Glomerular visceral epithelial cell (primary cell): ENCODE results near the gene SUPT3H.
"Not testable (repeated sequence)": the region's sequence is repeated elsewhere in the genome, so short reads cannot be mapped to it uniquely, and the experiment has no call there.

Experiments
- DNase-seq: peaks from one replicate; pipeline ENCODE4 v3.0.0-alpha.2; 2016; ENCODE audit errors: extremely low spot score

Gene SUPT3H

GRCh38 chr6:45326698-45327417 is 50.9 kb downstream of the SUPT3H start:
- no peak for DNase-seq

GRCh38 chr6:45323656-45324224 is 54.0 kb downstream of the SUPT3H start:
- no peak for DNase-seq

GRCh38 chr6:45320349-45320748 is 57.4 kb downstream of the SUPT3H start:
- no peak for DNase-seq

DNA sequence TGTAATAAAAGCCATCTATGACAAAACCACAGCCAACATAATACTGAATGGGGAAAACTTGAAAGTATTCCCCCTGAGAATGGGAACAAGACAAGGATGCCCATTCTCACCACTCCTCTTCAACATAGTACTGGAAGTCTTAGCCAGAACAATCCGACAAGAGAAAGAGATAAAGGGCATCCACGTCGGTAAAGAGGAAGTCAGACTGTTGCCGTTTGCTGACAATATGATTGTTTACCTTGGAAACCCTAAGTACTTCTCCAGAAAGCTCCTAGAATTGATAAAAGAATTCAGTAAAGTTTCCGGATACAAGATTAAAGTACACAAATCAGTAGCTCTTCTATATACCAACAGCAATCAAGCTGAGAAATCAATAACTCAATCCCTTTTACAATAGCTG is 63.6 kb downstream of the SUPT3H start:
- DNase-seq, result no peak

DNA sequence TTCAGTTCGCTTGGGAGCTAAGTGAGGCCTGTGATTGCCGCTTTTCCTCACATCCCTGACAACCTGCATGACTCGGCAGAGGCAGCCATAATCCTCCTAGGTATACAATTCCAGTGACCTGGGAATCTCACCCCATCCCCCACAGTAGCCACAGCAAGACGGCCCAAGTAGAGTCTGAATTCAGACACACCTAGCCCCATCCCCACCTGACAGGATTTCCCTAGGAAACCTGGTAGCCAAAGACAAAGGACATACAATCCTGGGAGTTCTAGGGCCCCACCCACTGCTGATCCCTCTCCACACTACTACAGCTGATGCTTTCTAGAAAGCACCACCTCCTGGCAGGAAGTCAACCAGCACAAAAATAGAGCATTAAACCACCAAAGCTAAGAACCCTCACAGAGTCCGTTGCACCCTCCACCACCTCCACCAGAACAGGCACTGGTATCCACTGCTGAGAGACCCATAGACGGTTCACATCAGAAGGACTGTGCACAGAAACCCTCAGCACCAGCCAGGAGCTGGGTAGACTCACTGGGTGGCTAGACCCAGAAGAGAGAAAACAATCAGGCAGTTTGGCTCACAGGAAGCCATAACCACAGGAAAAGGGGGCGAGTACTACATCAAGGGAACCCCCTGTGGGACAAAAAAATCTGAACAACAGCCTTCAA is 67.5 kb downstream of the SUPT3H start:
- no peak for DNase-seq

- DNase-seq, result no peak
Observed at GRCh38 chr6:45305546-45305945, 72.2 kb downstream of the SUPT3H start.

DNA sequence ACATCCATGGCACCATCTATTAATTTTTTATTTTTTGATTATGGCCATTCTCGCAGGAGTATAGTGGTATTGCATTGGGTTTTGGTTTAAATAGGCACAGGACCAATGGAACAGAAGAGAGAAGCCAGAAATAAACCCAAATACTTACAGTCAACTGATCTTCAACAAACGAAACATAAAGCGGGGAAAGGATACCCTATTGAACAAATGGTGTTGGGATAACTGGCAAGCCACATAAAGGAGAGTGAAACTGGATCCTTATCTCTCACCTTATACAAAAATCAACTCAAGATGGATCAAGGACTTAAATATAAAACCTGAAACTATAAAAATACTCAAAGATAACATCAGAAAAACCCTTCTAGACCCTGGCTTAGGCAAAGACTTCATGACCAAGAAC is 74.9 kb downstream of the SUPT3H start:
- DNase-seq, result no peak

DNA sequence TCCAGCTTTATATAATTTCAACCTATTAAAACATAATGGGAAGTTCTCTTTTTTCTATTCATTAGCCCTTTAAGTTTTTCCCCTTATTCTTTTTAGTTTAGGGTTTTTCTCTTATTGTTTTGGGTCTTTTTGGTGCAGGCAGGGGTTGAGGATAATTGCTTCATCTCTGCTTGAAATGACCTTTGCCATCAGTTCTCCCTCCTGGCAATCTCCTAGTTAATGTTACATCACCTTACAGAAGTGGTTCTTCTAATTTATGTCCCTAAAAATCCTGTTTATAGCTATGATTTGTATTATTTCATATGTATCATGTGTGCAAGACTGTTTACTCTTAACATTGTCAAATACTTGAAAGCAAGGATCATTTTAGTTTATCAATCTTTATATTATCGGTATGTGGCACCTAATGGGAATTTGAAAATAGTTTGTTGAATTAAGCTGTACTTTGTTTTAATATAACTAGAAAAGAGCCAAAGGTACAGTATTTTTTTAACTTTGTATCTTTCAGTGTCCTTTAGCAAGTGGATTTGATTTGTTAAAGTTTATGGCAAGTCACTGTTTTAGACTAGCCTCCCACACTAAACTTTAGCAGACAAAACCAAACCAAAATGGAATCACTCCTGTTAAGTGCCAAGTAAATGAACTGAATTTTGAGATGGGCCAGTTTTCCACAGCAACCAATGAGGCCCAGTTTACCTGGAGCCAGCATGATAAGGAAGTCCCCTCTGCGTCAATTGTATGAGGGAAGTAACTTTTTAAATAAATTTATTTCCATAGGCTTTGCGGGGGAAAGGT is 76.2 kb downstream of the SUPT3H start:
- DNase-seq, result no peak

GRCh38 chr6:45300736-45301135 is 77.0 kb downstream of the SUPT3H start:
- DNase-seq, result no peak

DNA sequence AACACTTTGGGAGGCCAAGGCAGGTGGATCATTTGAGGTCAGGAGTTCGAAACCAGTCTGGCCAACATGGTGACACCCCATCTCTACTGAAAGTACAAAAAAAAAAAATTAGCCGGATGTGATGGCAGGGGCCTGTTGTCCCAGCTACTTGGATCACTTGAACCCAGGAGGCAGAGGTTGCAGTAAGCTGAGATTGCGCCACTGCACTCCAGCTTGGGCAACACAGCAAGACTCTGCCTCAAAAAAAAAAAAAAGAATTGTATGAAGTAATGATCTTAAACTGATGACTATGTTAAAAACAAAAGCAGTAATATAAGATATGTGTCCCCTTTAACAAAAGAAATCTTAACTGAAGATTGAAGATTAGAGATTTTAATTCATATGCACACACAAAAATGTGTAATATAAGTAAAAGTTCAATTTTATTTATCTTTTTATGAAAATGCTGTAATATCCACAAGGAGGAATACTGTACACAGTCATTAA is 78.6 kb downstream of the SUPT3H start:
- no peak for DNase-seq

DNA sequence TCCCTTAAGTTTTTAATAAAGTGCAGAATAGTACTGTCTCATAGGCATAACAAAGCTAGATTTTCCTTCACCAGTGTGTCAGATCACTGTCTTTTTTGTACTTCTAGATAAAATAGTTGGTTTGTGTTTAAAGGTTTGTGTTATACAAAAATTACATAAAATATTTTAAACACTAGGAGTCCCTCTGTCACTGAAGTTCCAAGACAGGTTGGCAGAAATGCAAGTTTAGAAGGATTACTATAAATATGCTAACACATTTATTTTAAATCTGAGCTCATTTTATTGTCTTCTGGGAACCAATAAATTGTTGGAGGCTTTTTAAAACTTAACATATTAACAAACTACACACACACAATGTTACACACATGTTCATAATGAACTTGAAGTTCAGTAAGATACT is 80.4 kb downstream of the SUPT3H start:
- no peak for DNase-seq

DNA sequence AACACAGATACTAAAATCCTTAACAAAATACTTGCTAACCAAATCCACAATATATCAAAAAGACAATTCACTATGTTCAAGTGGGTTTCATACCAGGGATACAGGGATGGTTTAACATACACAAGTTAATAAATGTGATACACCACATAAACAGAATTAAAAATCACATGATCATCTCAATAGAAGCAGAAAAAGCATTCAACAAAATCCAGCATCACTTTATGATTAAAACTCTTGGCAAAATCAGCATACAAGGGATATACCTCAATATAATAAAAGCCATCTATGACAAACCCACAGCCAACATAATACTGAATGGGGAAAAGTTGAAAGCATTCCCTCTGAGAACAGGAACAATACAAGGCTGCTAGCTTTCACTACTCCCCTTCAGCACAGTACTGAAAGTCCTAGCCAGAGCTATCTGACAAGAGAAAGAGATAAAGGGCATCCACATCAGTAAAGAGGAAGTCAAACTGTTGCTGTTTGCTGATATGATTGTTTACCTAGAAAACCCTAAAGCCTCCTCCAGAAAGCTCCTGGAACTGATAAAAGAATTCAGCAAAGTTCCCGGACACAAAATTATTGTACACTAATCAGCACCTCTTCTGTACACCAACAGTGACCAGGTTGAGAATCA is 83.6 kb downstream of the SUPT3H start:
- DNase-seq, result not testable (repeated sequence)

GRCh38 chr6:45293306-45293705 is 84.4 kb downstream of the SUPT3H start:
- no peak for DNase-seq

DNA sequence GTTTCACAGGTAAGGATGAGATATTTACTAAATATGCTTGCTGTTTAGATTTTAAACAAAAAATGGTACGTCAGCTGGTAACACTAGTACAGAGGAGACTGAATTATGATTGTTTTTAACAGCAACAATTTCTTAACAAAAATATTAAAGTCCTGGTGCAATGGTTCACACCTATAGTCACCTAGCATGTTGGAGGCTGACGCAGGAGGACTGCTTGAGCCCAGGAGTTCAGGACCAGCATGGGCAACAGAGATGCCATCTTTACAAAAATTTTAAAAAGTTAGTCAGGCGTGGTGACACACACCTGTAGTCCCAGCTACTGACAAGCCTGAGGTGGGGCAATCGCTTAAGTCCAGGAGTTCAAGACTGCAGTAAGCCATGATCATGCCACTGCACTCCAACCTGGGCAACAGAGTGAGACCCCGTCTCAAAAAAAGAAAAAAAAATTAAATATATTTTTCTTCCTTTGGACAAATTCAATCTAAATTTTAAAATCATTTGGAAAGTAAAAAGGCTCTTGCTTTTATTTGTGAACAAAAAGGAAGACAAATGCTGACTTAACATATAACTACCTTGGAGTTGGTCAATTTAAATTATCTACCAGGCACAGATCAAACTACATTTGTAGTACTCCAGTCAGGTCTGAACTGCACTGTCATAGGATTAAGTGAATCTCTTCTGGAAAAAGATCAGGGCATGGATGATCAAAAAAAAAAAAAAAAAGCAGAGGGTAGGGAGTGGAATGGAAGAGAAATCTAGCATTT is 87.8 kb downstream of the SUPT3H start:
- DNase-seq, result no peak

DNA sequence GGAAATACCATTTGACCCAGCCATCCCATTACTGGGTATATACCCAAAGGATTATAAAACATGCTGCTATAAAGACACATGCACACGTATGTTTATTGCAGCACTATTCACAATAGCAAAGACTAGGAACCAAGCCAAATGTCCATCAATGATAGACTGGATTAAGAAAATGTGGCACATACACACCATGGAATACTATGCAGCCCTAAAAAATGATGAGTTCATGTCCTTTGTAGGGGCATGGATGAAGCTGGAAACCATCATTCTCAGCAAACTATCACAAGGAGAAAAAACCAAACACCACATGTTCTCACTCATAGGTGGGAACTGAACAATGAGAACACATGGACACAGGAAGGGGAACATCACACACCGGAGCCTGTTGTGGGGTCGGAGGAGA is 91.0 kb downstream of the SUPT3H start:
- DNase-seq, result not testable (repeated sequence)

GRCh38 chr6:45278367-45278766 is 99.4 kb downstream of the SUPT3H start:
- DNase-seq, result no peak

GRCh38 chr6:45277741-45278140 is 100.0 kb downstream of the SUPT3H start:
- not testable (repeated sequence) for DNase-seq

DNA sequence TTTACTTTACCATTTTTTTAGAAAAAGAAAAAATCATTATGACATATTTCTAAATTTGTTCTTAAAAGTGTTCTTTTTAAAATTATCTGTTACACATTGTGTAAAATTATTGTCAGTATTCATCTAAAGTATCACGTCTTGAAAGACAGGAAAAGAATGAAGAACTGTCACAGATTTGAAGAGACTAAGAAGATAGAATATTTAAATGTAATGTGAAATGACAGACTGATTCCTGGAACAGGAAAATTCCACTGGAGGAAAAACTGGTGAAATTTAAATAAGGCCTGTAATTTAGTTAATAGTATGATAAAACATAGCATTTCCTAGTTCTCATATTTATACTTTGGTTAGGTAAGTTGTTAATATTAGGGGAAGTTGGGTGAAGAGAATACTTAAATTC is 102.4 kb downstream of the SUPT3H start:
- no peak for DNase-seq

DNA sequence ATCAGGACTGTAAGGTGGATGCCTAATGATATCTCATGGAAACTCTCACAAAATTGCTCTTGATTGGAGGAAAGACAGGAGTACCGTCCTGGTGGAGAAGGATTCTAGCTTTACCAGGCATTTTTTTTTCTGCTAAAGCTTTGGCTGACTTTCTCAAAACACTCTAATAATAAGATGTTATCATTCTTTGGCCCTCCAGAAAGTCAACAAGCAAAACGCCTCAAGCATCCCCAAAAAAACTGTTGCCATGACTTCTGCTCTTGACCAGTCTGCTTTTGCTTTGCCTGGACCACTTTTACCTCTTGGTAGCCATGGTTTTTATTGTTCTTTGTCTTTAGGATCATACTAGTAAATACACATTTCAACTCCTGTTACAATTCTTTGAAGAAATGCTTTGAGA is 105.1 kb downstream of the SUPT3H start:
- DNase-seq, result no peak

GRCh38 chr6:45265246-45265645 is 112.5 kb downstream of the SUPT3H start:
- no peak for DNase-seq

DNA sequence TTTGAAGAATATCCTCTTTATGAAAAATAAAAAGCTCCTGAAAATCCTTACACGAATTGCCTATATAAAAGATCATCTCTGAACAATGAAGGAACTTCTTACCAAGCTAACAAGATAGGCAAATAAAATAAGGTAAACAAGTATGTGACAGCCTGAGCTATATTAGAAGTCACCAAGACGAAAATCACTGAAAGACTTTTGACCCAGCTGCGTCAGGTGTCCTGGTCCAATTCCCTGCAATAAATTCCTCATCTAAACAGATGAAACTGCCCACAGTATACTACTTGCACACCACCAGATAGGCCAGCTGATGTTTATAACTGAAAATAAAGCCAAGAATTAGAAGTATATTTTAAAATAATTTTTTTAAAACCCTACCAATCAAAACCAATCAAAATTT is 117.0 kb downstream of the SUPT3H start:
- no peak for DNase-seq
